GM12874 (cell line): ENCODE measurements around the gene MTURN.

Experiments used
- TF ChIP-seq, protein P1 (sequence below): IDR thresholded peaks from 2 replicates; pipeline ENCODE4 v1.5.1; 2011; ENCODE audit warnings: low read depth, mild to moderate bottlenecking, control low read depth, low read length, moderate library complexity; ENCODE audit not compliant: insufficient read depth

Gene MTURN

DNA sequence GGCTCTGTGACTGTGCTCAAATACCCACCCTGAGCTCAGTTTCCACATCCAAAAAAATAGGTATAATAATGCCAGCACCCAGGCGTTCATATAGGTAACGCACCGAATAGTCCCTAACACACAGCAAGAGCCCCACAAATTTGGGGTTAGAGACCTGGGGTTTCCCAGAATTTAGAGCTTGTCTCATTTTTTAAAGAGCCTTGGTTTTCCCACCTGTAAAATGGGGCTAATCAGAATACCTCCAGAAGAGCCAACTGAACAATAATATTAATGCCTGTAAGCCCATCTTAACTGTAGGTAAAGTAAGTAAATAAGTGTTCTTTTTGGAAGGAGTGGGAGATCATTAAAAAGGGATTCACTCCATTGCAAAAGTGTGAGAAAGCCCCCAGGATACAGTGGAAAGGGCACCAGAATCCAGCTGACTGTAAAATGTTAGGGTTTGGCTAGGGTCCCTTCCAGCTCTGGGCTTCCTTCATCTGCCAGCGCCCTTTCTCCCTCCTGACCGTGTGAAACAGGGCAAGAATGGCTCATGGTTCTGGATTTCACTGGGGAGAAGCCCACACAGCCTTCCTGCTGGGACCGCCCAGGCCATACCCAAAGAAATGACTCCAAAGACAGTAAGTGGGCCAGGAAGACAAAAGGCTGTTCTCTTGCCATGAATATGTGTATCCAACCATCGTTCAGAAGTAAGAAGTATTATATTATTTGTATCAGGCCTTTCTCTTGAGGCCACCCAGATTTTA lies 2.1 kb downstream of the MTURN start:
- TF ChIP-seq, protein P1, sequence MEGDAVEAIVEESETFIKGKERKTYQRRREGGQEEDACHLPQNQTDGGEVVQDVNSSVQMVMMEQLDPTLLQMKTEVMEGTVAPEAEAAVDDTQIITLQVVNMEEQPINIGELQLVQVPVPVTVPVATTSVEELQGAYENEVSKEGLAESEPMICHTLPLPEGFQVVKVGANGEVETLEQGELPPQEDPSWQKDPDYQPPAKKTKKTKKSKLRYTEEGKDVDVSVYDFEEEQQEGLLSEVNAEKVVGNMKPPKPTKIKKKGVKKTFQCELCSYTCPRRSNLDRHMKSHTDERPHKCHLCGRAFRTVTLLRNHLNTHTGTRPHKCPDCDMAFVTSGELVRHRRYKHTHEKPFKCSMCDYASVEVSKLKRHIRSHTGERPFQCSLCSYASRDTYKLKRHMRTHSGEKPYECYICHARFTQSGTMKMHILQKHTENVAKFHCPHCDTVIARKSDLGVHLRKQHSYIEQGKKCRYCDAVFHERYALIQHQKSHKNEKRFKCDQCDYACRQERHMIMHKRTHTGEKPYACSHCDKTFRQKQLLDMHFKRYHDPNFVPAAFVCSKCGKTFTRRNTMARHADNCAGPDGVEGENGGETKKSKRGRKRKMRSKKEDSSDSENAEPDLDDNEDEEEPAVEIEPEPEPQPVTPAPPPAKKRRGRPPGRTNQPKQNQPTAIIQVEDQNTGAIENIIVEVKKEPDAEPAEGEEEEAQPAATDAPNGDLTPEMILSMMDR: no peak

DNA sequence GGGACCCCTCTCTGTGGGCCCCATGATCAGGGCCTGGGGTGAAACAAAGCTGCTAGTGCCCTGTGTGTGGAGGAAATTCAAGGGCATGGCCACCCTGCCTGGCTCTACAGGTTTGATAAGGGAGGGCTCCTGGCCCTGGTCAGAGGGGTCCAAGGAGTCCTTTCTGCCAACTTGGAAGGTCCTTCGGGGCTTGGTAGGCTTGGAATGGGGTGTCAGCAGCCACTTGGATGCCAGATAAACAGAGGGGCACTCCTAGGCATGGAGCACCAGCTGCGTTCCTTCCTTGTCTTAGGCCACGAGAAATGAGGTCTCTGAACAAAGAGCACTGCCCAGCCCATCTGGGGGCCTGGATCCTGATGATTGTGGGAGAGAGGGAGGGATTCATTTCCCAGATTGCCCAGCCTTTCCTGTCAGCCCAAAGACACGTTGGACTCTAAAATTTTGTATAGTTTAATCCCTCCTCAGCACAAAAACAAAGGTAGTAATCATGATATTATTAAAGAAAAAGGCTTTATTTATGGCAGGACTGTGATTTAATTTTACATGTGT lies 5.1 kb downstream of the MTURN start:
- TF ChIP-seq, protein P1: no peak

GRCh38 chr7:30140456-30140855 lies 5.7 kb downstream of the MTURN start:
- TF ChIP-seq, protein P1: no peak

GRCh38 chr7:30142710-30143109 lies 7.9 kb downstream of the MTURN start:
- TF ChIP-seq, protein P1: no peak

DNA sequence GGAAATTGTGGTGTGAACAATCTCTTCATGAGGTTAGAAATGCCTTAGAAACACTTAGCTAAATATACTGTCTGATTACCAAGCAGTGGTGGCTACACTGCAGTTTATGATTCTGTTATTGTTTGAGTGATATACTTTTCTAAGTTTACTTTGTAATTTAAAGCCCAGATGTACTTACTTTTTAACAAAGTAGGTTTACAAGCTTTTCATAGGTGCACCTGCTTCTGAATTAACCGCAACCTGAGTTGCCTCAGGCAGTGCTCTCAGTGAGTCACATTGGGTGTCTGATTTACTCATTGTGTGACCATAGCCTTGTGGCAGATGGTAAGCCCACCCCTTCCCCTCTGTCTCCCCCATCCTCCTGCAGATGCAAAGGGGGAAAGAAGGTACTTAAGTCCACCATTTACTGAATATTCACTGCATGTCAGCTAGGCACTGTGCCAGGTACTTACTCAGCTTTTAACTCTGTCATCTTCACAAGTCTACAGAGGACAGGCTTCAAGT lies 9.0 kb downstream of the MTURN start:
- TF ChIP-seq, protein P1: no peak

GRCh38 chr7:30144657-30145306 lies 10.0 kb downstream of the MTURN start:
- TF ChIP-seq, protein P1: no peak

GRCh38 chr7:30145426-30145970 lies 10.7 kb downstream of the MTURN start:
- TF ChIP-seq, protein P1: no peak
